Measurements from ENCODE around the gene ADARB2. TPM values are rescaled to one million over a fixed set of nuclear protein-coding genes. Genes with fewer than 3 reads are reported as not detected.

Gene ADARB2
- total and polyA plus RNA-seq, 2 experiments from 2014 or later: not detected

DNA sequence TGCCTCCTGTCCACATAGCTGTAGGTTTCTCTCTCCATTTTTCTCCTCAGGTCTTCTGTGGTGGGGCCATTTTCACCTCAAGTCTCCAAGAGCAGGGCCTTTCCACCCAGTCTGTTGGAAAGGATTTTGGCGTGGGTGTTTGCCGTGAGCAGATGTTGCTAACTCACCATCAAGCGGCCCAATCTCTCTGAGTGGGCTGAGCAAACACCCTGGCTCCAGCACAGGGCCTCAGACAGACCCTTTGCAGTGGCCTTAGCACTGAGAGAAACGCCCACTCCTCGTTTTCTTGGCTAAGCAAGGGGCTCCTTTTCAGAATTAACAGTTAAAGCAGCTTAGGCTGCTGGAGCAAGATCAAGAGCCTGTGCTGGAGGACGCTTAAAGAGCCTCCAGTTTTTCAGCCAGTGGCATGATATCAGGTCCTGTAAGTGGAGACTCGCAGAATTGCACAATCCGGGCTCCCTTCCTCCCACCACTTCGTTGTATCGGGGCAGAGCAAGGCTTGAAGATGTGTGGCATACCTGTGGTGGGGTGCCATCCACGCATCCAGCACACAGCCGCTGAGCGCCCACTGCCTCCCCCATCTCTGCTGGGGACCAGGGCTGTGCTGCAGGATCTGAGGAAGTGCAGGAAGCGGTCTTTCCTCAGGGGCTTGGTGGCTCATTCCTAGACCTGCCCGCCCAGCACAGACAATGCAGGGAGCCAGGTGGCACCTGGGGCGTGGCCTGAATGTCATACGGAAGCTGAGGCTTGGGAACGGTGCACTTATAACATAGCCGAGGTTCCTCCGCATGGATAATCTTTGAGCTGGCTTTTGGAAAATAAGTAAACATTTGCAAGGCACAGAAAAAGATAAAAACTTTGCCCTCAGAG lies 142.7 kb downstream of the ADARB2 start:
- Histone ChIP-seq H3F3A (ENCODE audit: insufficient read depth) (no peaks in the 10 kb centered on the region), H2AFZ (no peak overlapping the region), H3K36me3 (ENCODE audit: low read depth) (no peaks in the 10 kb centered on the region), H4K20me1 (ENCODE audit: insufficient read depth) (no peaks in the 10 kb centered on the region), H3K79me2 (ENCODE audit: insufficient read depth) (no peaks in the 10 kb centered on the region), H3K9me3 (ENCODE audit: low read depth) (no peaks in the 10 kb centered on the region), H3K27ac (no peak overlapping the region), H3K27me3 (replicated peaks; ENCODE audit: insufficient read depth) (no peaks in the 10 kb centered on the region), H3K4me3 (no peak overlapping the region), H3K9ac (no peak overlapping the region), H3K4me1 (ENCODE audit: insufficient read depth) (no peaks in the 10 kb centered on the region), H3K4me2 (ENCODE audit: unreplicated experiment) (no peak overlapping the region), H3K9me2 (ENCODE audit: insufficient read depth) (no peaks in the 10 kb centered on the region)
- no peak for DNase-seq
- WGBS, 2 experiments (ENCODE audit: low coverage in 1 of 2, low lambda C conversion rate in 2 of 2, missing lambda C conversion rate in 2 of 2): 44% methylated on average over 20 of the region's 20 CpGs
- TF ChIP-seq EZH2phosphoT487 (IDR thresholded peaks at IDR 0.05; ENCODE audit: insufficient read depth, low read depth): no peak
- no peak for TF ChIP-seq EZH2 (IDR thresholded peaks at IDR 0.05; ENCODE audit: insufficient read depth, poor library complexity, severe bottlenecking)
- in situ Hi-C loops (cut with MboI): no loop called here

- Histone ChIP-seq H3F3A (ENCODE audit: insufficient read depth) (no peaks in the 10 kb centered on the region), H2AFZ (no peak overlapping the region), H3K4me2 (ENCODE audit: unreplicated experiment) (no peak overlapping the region), H3K9me3 (ENCODE audit: low read depth) (no peaks in the 10 kb centered on the region), H3K9ac (no peak overlapping the region), H3K9me2 (ENCODE audit: insufficient read depth) (no peaks in the 10 kb centered on the region), H3K79me2 (ENCODE audit: insufficient read depth) (no peaks in the 10 kb centered on the region), H3K36me3 (ENCODE audit: low read depth) (no peaks in the 10 kb centered on the region), H4K20me1 (ENCODE audit: insufficient read depth) (no peaks in the 10 kb centered on the region), H3K27me3 (replicated peaks; ENCODE audit: insufficient read depth) (no peaks in the 10 kb centered on the region), H3K4me1 (ENCODE audit: insufficient read depth) (no peaks in the 10 kb centered on the region), H3K27ac (no peak overlapping the region), H3K4me3 (no peak overlapping the region)
- in situ Hi-C loops (cut with MboI): no loop called here
- no peak for DNase-seq
- WGBS, 2 experiments (ENCODE audit: low coverage in 1 of 2, low lambda C conversion rate in 2 of 2, missing lambda C conversion rate in 2 of 2): 48 to 61% methylated on average over 8 of the region's 8 CpGs
- TF ChIP-seq EZH2 (IDR thresholded peaks at IDR 0.05; ENCODE audit: insufficient read depth, poor library complexity, severe bottlenecking) (no peak), EZH2phosphoT487 (IDR thresholded peaks at IDR 0.05; ENCODE audit: insufficient read depth, low read depth) (no peak)
These were observed 145.6 kb downstream of the ADARB2 start for GRCh38 chr10:1591742-1592141.

- no peaks in the 10 kb centered on the region for H4K20me1 ChIP-seq (ENCODE audit: insufficient read depth)
- H3K27ac ChIP-seq: no peak overlapping the region
- H3K4me1 ChIP-seq (ENCODE audit: insufficient read depth): no peaks in the 10 kb centered on the region
- DNase-seq: no peak
- H3K36me3 ChIP-seq (ENCODE audit: low read depth): no peaks in the 10 kb centered on the region
- no peak overlapping the region for H3K9ac ChIP-seq
- in situ Hi-C loops (cut with MboI): no loop called here
- H3F3A ChIP-seq (ENCODE audit: insufficient read depth): no peaks in the 10 kb centered on the region
- H3K4me2 ChIP-seq (ENCODE audit: unreplicated experiment): no peak overlapping the region
- no peak overlapping the region for H2AFZ ChIP-seq
- no peaks in the 10 kb centered on the region for H3K9me2 ChIP-seq (ENCODE audit: insufficient read depth)
- H3K79me2 ChIP-seq (ENCODE audit: insufficient read depth): no peaks in the 10 kb centered on the region
- TF ChIP-seq EZH2 (IDR thresholded peaks at IDR 0.05; ENCODE audit: insufficient read depth, poor library complexity, severe bottlenecking): no peak
- TF ChIP-seq EZH2phosphoT487 (IDR thresholded peaks at IDR 0.05; ENCODE audit: insufficient read depth, low read depth): no peak
- H3K9me3 ChIP-seq (ENCODE audit: low read depth): no peaks in the 10 kb centered on the region
- 21 to 27% methylated on average over 10 to 12 of the region's 12 CpGs for WGBS, 2 experiments (ENCODE audit: low coverage in 1 of 2, low lambda C conversion rate in 2 of 2, missing lambda C conversion rate in 2 of 2)
- H3K4me3 ChIP-seq: no peak overlapping the region
- H3K27me3 ChIP-seq (replicated peaks; ENCODE audit: insufficient read depth): no peaks in the 10 kb centered on the region
These were observed 146.3 kb downstream of the ADARB2 start for GRCh38 chr10:1591045-1591444.

DNA sequence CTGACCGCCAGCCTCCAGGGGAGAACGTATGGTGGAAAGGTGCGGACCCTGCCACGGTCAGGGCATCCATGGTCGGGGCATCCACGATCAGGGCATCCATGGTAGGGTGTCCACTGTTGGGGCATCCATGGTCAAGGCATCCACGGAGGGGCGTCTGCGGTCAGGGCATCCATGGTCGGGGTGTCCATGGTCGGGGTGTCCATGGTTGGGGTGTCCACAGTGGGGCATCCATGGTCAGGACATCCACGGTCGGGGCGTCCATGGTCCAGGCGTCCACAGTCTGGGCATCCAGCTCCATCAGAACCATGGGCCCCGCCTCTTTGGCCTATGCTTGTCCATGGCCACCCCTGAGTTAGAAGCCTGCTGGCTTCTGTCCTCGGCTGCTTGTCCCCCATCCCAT lies 148.1 kb downstream of the ADARB2 start:
- Histone ChIP-seq H4K20me1 (ENCODE audit: insufficient read depth) (no peaks in the 10 kb centered on the region), H2AFZ (no peak overlapping the region), H3K79me2 (ENCODE audit: insufficient read depth) (no peaks in the 10 kb centered on the region), H3F3A (ENCODE audit: insufficient read depth) (no peaks in the 10 kb centered on the region), H3K9ac (no peak overlapping the region), H3K9me2 (ENCODE audit: insufficient read depth) (no peaks in the 10 kb centered on the region), H3K4me1 (ENCODE audit: insufficient read depth) (no peaks in the 10 kb centered on the region), H3K4me3 (no peak overlapping the region), H3K4me2 (ENCODE audit: unreplicated experiment) (no peak overlapping the region), H3K27me3 (replicated peaks; ENCODE audit: insufficient read depth) (no peaks in the 10 kb centered on the region), H3K36me3 (ENCODE audit: low read depth) (no peaks in the 10 kb centered on the region), H3K27ac (no peak overlapping the region), H3K9me3 (ENCODE audit: low read depth) (no peaks in the 10 kb centered on the region)
- WGBS, 2 experiments (ENCODE audit: low coverage in 1 of 2, low lambda C conversion rate in 2 of 2, missing lambda C conversion rate in 2 of 2): 58 to 63% methylated on average over 15 to 17 of the region's 17 CpGs
- no peak for TF ChIP-seq EZH2 (IDR thresholded peaks at IDR 0.05; ENCODE audit: insufficient read depth, poor library complexity, severe bottlenecking)
- no peak for TF ChIP-seq EZH2phosphoT487 (IDR thresholded peaks at IDR 0.05; ENCODE audit: insufficient read depth, low read depth)
- in situ Hi-C loops (cut with MboI): no loop called here
- DNase-seq: no peak
